GM19372 (cell line): ENCODE data around the gene KIRREL2.
"Not testable (repeated sequence)": the region's sequence is repeated elsewhere in the genome, so short reads cannot be mapped to it uniquely, and the experiment has no call there.

Experiments
- ATAC-seq: cut with Tn5 transposase; IDR thresholded peaks from one replicate; pipeline ENCODE4 v1.9.1; 2021; ENCODE audit warnings: mild to moderate bottlenecking, low read depth, moderate library complexity; ENCODE audit not compliant: unreplicated experiment

The KIRREL2 gene

GRCh38 chr19:35895911-35896642 is 39.4 kb downstream of the KIRREL2 start:
- no peak for ATAC-seq

- ATAC-seq: no peak
Measured at GRCh38 chr19:35896643-35897040, 39.9 kb downstream of the KIRREL2 start.

- ATAC-seq: no peak
Measured at GRCh38 chr19:35897706-35898451, 41.2 kb downstream of the KIRREL2 start.

DNA sequence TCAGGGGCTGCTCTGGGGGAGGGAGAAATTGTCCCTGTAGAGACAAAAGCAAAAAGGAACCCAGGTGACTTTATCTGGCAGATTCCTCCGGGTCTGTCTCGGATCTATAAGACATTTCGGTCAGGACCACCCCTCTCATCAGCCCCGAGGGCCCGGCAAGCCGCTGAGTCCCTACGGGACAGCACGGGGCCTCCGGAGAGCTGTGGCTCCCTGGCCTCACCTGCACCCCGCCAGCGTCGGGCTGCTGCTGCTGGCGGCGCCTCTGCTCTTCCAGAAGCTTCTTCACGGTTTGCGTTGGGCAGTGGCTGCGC is 41.7 kb downstream of the KIRREL2 start:
- no peak for ATAC-seq

GRCh38 chr19:35899547-35900214 is 43.0 kb downstream of the KIRREL2 start:
- peak; percentile 41 for ATAC-seq

- ATAC-seq: no peak
Measured at GRCh38 chr19:35901055-35901644, 44.4 kb downstream of the KIRREL2 start.

GRCh38 chr19:35901854-35902661 is 45.3 kb downstream of the KIRREL2 start, which contains the start of gene HCST:
Gene HCST, plus strand, starts transcription at chr19:35902529. Its CDS starts 65 bp downstream, at chr19:35902594.
- ATAC-seq: no peak

GRCh38 chr19:35902870-35903475 is 46.3 kb downstream of the KIRREL2 start:
- ATAC-seq: no peak

DNA sequence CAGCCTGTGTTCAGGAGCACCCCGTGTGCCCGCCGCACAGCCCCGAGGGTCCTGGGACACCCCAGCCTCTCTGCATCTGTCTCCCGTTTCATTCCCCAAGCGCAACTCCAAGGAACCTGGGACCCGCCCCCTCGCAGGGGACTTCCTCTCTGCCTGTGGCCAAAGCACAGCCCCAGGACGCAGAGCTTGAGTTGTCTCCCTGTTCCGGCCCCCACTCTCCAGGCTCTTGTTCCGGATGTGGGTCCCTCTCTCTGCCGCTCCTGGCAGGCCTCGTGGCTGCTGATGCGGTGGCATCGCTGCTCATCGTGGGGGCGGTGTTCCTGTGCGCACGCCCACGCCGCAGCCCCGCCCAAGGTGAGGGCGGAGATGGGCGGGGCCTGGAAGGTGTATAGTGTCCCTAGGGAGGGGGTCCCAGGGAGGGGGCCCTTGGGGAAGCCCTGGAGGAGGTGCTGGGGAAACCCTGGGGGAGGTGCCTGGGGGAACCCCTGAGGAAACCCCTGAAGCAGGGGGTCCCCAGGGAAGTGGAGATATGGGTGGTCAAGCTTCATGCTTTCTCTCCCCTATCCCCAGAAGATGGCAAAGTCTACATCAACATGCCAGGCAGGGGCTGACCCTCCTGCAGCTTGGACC is 47.0 kb downstream of the KIRREL2 start:
- no peak for ATAC-seq

GRCh38 chr19:35904311-35905068 is 47.8 kb downstream of the KIRREL2 start:
- no peak for ATAC-seq

DNA sequence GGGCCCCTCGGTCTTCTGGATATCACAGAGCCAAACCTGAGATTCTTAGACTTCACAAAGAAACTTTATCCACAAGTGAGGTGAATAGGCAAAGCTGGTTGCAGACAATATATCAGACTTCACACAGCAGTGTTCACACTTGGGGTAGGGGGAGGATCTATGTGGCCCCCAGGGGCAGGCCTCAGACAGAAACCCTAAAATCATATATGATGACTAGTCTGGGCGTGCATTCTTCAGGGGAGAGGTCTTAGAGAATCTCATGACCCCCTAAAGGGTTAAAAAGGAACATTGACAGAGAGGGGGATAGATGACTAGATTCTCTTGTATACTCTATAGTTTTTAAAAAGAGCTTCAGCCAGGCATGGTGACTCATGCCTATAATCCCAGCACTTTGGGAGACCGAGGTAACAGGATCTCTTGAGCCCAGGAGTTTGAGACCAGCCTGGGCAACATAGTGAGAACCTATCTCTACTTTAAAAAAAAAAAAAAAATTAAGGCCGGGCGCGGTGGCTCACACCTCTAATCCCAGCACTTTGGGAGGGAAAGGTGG is 48.5 kb downstream of the KIRREL2 start:
- ATAC-seq: no peak

- ATAC-seq: no peak
Measured at GRCh38 chr19:35907377-35907745, 50.6 kb downstream of the KIRREL2 start.

- no peak for ATAC-seq
Measured at GRCh38 chr19:35908010-35908441, 51.3 kb downstream of the KIRREL2 start, which contains the start of gene TYROBP. Gene TYROBP, minus strand, starts transcription at chr19:35908295. Its CDS starts 67 bp downstream, at chr19:35908228.

GRCh38 chr19:35908973-35909683 is 52.4 kb downstream of the KIRREL2 start:
- no peak for ATAC-seq

DNA sequence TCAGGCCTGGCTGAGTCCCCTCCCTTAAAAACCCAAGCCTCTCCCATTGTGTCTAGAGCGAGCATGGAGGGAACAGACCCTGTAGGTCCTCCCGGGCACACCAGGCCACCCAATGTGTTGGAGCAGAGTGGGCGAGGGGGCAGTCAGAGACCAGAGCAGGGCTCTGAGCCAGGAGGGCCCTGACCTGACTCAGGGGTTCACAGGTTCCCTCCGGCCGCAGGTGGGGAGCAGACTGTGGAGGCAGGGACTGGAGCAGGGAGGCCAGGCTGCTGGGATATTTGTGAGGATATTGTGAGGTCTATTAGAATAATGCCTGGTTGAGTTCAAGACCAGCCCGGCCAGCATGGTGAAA is 52.9 kb downstream of the KIRREL2 start:
- ATAC-seq: no peak

GRCh38 chr19:35910355-35910754 is 53.6 kb downstream of the KIRREL2 start:
- not testable (repeated sequence) for ATAC-seq

DNA sequence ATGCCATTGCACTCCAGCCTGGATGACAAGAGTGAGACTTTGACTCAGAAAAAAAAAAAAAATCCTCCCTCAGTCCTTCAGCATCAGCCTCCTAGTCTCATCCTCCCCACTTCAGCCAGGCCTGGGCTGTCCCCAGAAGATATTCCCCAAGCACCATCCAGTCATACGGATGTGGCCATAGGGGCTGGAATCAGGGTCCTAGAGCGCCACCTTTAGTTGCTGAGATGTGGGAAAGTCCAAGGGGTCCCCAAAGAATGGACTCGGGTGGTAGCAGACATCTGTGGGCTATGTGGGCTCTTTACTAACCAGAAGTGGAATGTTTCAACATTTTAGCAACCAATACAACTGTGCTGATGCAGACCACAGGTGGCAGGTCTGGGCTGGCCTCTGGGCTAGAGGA is 54.5 kb downstream of the KIRREL2 start:
- no peak for ATAC-seq

DNA sequence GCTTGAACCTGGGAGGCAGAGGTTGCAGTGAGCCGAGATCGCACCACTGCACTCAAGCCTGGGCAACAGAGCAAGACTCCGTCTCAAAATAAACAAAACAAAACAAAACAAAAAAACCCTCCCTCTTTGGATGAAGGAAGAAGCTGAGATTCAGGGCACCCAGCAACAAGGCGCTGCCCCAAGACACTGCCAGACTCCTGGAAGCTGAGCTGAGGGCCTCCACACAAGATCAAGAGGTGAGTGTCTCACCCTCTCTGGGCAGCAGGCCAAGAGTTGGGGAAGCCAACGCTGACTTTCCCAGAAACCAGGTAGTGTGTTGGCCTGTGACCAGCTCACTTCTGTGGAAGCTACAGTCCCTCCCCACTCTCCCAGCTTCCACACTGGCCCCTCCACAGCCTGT is 55.1 kb downstream of the KIRREL2 start:
- no peak for ATAC-seq
